Stimulated activated CD4-positive, alpha-beta T cell treated with anti-CD3 and anti-CD28 coated beads, TNF-alpha, amount 100 ng/mL, for 24 hours (primary cell): ENCODE results near the gene SH3BP1.
A peak's percentile ranks its signal among the peaks of the same experiment; 100 is the strongest.

ENCODE experiments used
- DNase-seq, 3 experiments: peaks; one replicate each; pipeline ENCODE4 v3.0.0-alpha.2; 2020; ENCODE audit warnings: low read depth in 3 of 3

Gene SH3BP1

GRCh38 chr22:37616201-37617083, 23.0 kb upstream of the SH3BP1 start:
- no peak for DNase-seq

- DNase-seq, result no peak
These were observed 22.0 kb upstream of the SH3BP1 start for GRCh38 chr22:37617431-37617830.

GRCh38 chr22:37618072-37618656, 21.3 kb upstream of the SH3BP1 start:
- no peak for DNase-seq

GRCh38 chr22:37618674-37619073, 20.8 kb upstream of the SH3BP1 start:
- DNase-seq, result no peak

- no peak for DNase-seq
These were observed 19.5 kb upstream of the SH3BP1 start for GRCh38 chr22:37619991-37620390.

GRCh38 chr22:37621352-37621860, 18.1 kb upstream of the SH3BP1 start:
- no peak for DNase-seq

- peak; percentile 58 to 67 (median 61) for DNase-seq
These were observed 16.1 kb upstream of the SH3BP1 start for GRCh38 chr22:37623075-37624016.

GRCh38 chr22:37624017-37624365, 15.5 kb upstream of the SH3BP1 start:
- DNase-seq, result no peak

GRCh38 chr22:37624876-37625275, 14.6 kb upstream of the SH3BP1 start:
- no peak for DNase-seq

- DNase-seq, result no peak
These were observed 13.7 kb upstream of the SH3BP1 start for GRCh38 chr22:37625737-37626136.

- DNase-seq, result no peak
These were observed 13.3 kb upstream of the SH3BP1 start for GRCh38 chr22:37626144-37626543.

- no peak for DNase-seq
These were observed 12.9 kb upstream of the SH3BP1 start for GRCh38 chr22:37626556-37627075.

GRCh38 chr22:37627121-37627520, 12.3 kb upstream of the SH3BP1 start:
- no peak for DNase-seq

GRCh38 chr22:37627545-37627944, 11.9 kb upstream of the SH3BP1 start:
- DNase-seq, result no peak

GRCh38 chr22:37628830-37629229, 10.6 kb upstream of the SH3BP1 start:
- no peak for DNase-seq

- no peak for DNase-seq
These were observed 9.5 kb upstream of the SH3BP1 start for GRCh38 chr22:37629928-37630327.

- DNase-seq, result no peak
These were observed 8.5 kb upstream of the SH3BP1 start for GRCh38 chr22:37630839-37631435.

- no peak for DNase-seq
These were observed 7.9 kb upstream of the SH3BP1 start for GRCh38 chr22:37631448-37632173.

- no peak for DNase-seq
These were observed 7.0 kb upstream of the SH3BP1 start for GRCh38 chr22:37632174-37633088.
